H9 (cell line): Measurements from ENCODE around the gene SLC17A1. TPM values are rescaled to one million over a fixed set of nuclear protein-coding genes. Genes with fewer than 3 reads are reported as not detected.

ENCODE experiments used
- DNase-seq: peaks from one replicate; pipeline ENCODE4 v3.0.0-alpha.2; 2017
- H2AFZ ChIP-seq: one replicate; pipeline ENCODE4 v1.6.1; 2013; ENCODE audit warnings: mild to moderate bottlenecking, low read length, control low read depth, moderate library complexity
- H2AK5ac ChIP-seq: 2 replicates; pipeline ENCODE4 v1.6.1; 2013; ENCODE audit warnings: low read length, control low read depth, mixed read lengths; ENCODE audit not compliant: insufficient read length
- H2BK120ac ChIP-seq: one replicate; pipeline ENCODE4 v1.6.1; 2013; ENCODE audit warnings: low read depth, mild to moderate bottlenecking, low read length, control low read depth, inconsistent platforms; ENCODE audit not compliant: poor library complexity, severe bottlenecking
- H2BK12ac ChIP-seq: 2 replicates; pipeline ENCODE4 v1.6.1; 2013; ENCODE audit warnings: low read length, control low read depth, mixed read lengths, low read depth; ENCODE audit not compliant: insufficient read length
- H2BK15ac ChIP-seq: 2 replicates; pipeline ENCODE4 v1.6.1; 2013; ENCODE audit warnings: low read depth, low read length, control low read depth
- H2BK20ac ChIP-seq: one replicate; pipeline ENCODE4 v1.6.1; 2013; ENCODE audit warnings: low read depth, mild to moderate bottlenecking, low read length, control low read depth, inconsistent platforms; ENCODE audit not compliant: poor library complexity, severe bottlenecking
- H2BK5ac ChIP-seq: 2 replicates; pipeline ENCODE4 v1.6.1; 2013; ENCODE audit warnings: low read length, control low read depth, mixed read lengths; ENCODE audit not compliant: insufficient read length
- H3K14ac ChIP-seq: 2 replicates; pipeline ENCODE4 v1.6.1; 2013; ENCODE audit warnings: low read length, control low read depth; ENCODE audit not compliant: insufficient read depth
- H3K18ac ChIP-seq: 2 replicates; pipeline ENCODE4 v1.6.1; 2013; ENCODE audit warnings: low read depth, mild to moderate bottlenecking, mixed read lengths, low read length, control low read depth; ENCODE audit not compliant: insufficient read length
- H3K23ac ChIP-seq: 2 replicates; pipeline ENCODE4 v1.6.1; 2013; ENCODE audit warnings: low read length, control low read depth, mixed read lengths, low read depth; ENCODE audit not compliant: insufficient read length
- H3K23me2 ChIP-seq: 2 replicates; pipeline ENCODE4 v1.6.1; 2013; ENCODE audit warnings: low read depth, mild to moderate bottlenecking, mixed read lengths, low read length, control low read depth; ENCODE audit not compliant: insufficient read length, poor library complexity, severe bottlenecking
- H3K27ac ChIP-seq: 2 replicates; pipeline ENCODE4 v1.5.1; 2013; ENCODE audit warnings: low read length, control low read depth, mixed read lengths, low read depth; ENCODE audit not compliant: insufficient read length
- H3K27me3 ChIP-seq: 2 replicates; pipeline ENCODE4 v1.6.1; 2013; ENCODE audit warnings: low read length, control low read depth, inconsistent platforms; ENCODE audit not compliant: insufficient read depth
- H3K4ac ChIP-seq: 2 replicates; pipeline ENCODE4 v1.6.1; 2013; ENCODE audit warnings: low read depth, mild to moderate bottlenecking, control low read depth, inconsistent platforms, low read length, moderate library complexity
- H3K4me1 ChIP-seq: 2 replicates; pipeline ENCODE4 v1.6.1; 2013; ENCODE audit warnings: low read length, control low read depth, inconsistent platforms; ENCODE audit not compliant: insufficient read depth
- H3K4me2 ChIP-seq: 2 replicates; pipeline ENCODE4 v1.6.1; 2013; ENCODE audit warnings: low read length, control low read depth, mixed read lengths; ENCODE audit not compliant: insufficient read length, insufficient read depth
- H3K56ac ChIP-seq: 2 replicates; pipeline ENCODE4 v1.6.1; 2013; ENCODE audit warnings: low read depth, mild to moderate bottlenecking, mixed read lengths, low read length, control low read depth; ENCODE audit not compliant: insufficient read length
- H3K79me1 ChIP-seq: 2 replicates; pipeline ENCODE4 v1.6.1; 2013; ENCODE audit warnings: low read depth, mild to moderate bottlenecking, moderate library complexity, low read length, control low read depth, inconsistent platforms; ENCODE audit not compliant: insufficient read depth, poor library complexity, severe bottlenecking
- H3K79me2 ChIP-seq: 2 replicates; pipeline ENCODE4 v1.6.1; 2013; ENCODE audit warnings: low read length, control low read depth, inconsistent platforms; ENCODE audit not compliant: insufficient read depth
- H3K9ac ChIP-seq: 2 replicates; pipeline ENCODE4 v1.6.1; 2013; ENCODE audit warnings: low read length, control low read depth, mixed read lengths; ENCODE audit not compliant: insufficient read length; ENCODE audit errors: extremely low read depth
- H3K9me3 ChIP-seq: one replicate; pipeline ENCODE4 v1.6.1; 2013; ENCODE audit warnings: low read depth, low read length, inconsistent platforms; ENCODE audit not compliant: control insufficient read depth
- H3T11ph ChIP-seq: one replicate; pipeline ENCODE4 v1.6.1; 2013; ENCODE audit warnings: mild to moderate bottlenecking, low read length, control low read depth, inconsistent platforms
- H4K20me1 ChIP-seq: one replicate; pipeline ENCODE4 v1.6.1; 2013; ENCODE audit not compliant: control insufficient read depth, insufficient read length, insufficient read depth
- H4K5ac ChIP-seq: 2 replicates; pipeline ENCODE4 v1.6.1; 2013; ENCODE audit warnings: low read depth, mild to moderate bottlenecking, mixed read lengths, low read length, control low read depth; ENCODE audit not compliant: insufficient read length
- H4K8ac ChIP-seq: replicated peaks from 2 replicates; pipeline ENCODE4 v1.6.1; 2013; ENCODE audit warnings: low read length, control low read depth, mixed read lengths, low read depth; ENCODE audit not compliant: insufficient read length
- H4K91ac ChIP-seq: 2 replicates; pipeline ENCODE4 v1.6.1; 2013; ENCODE audit warnings: low read depth, mild to moderate bottlenecking, moderate library complexity, mixed read lengths, low read length, control low read depth; ENCODE audit not compliant: insufficient read length
- H3K27ac Mint-ChIP-seq, 3 experiments: 2 replicates in 2 of 3; 3 replicates in 1 of 3; pipeline ENCODE4 v1.8.0; 2020 to 2021; ENCODE audit warnings: mixed read lengths in 3 of 3, mild to moderate bottlenecking in 1 of 3, moderate library complexity in 1 of 3
- H3K27me3 Mint-ChIP-seq: 2 replicates; pipeline ENCODE4 v1.8.0; 2021; ENCODE audit warnings: low read depth, mild to moderate bottlenecking, moderate library complexity, mixed read lengths
- H3K36me3 Mint-ChIP-seq, 3 experiments: 2 replicates in 2 of 3; 3 replicates in 1 of 3; pipeline ENCODE4 v1.8.0; 2020 to 2021; ENCODE audit warnings: low read depth in 3 of 3, mixed read lengths in 3 of 3; ENCODE audit not compliant: insufficient read depth in 1 of 3
- H3K4me1 Mint-ChIP-seq, 2 experiments: 2 replicates each; pipeline ENCODE4 v1.8.0; 2020; ENCODE audit warnings: mixed read lengths in 2 of 2
- H3K4me3 Mint-ChIP-seq, 2 experiments: 2 replicates in 1 of 2; 3 replicates in 1 of 2; pipeline ENCODE4 v1.8.0; 2020 to 2021; ENCODE audit warnings: mild to moderate bottlenecking in 2 of 2, mixed read lengths in 2 of 2, moderate library complexity in 1 of 2
- H3K9me3 Mint-ChIP-seq, 2 experiments: 2 replicates in 1 of 2; 3 replicates in 1 of 2; pipeline ENCODE4 v1.8.0; 2020; ENCODE audit warnings: mild to moderate bottlenecking in 2 of 2, mixed read lengths in 2 of 2, moderate library complexity in 1 of 2
- CTCF ChIP-seq: fragments of 200-600 bp; sonication (generic); conservative IDR thresholded peaks from 3 replicates; pipeline ENCODE4 v1.8.0; 2021; ENCODE audit warnings: antibody characterized with exemption, mild to moderate bottlenecking
- WGBS: extraction: QIAGEN DNeasy Blood & Tissue Kit; methylation state at CpG from one replicate; pipeline ENCODE4 v1.1.7; 2013; ENCODE audit warnings: missing lambda C conversion rate, low lambda C conversion rate, mixed read lengths; ENCODE audit not compliant: insufficient read length; ENCODE audit errors: extremely low coverage; 5-methylcytosine and 5-hydroxymethylcytosine counted together
- total RNA-seq: library from RNA; stranded (reverse); gene quantifications from 2 replicates; pipeline ENCODE4 v1.2.1, GENCODE V29; 2021

The SLC17A1 gene
- total RNA-seq, 1 experiment from 2014 or later = not detected

- H3K79me1 ChIP-seq = no peaks in the 10 kb centered on the region
- H3T11ph ChIP-seq = no peak overlapping the region
- no peak overlapping the region for H3K27ac ChIP-seq
- no peak overlapping the region for H3K9ac ChIP-seq
- H4K20me1 ChIP-seq = no peaks in the 10 kb centered on the region
- Mint-ChIP-seq H3K4me1 (no peaks in the 10 kb centered on the region), H3K27ac (no peak overlapping the region), H3K27me3 (peaks cover 5% of the 10 kb centered on the region; the same call in 1 of the 2 replicates), H3K4me3 (no peak overlapping the region), H3K36me3 (no peaks in the 10 kb centered on the region), H3K9me3 (no peaks in the 10 kb centered on the region)
- no peak overlapping the region for H3K56ac ChIP-seq
- H3K4ac ChIP-seq = no peak overlapping the region
- no peaks in the 10 kb centered on the region for H3K23me2 ChIP-seq
- H3K23ac ChIP-seq = no peak overlapping the region
- no peak for DNase-seq
- no peak overlapping the region for H2BK15ac ChIP-seq
- H2BK20ac ChIP-seq = no peak overlapping the region
- H4K91ac ChIP-seq = no peak overlapping the region
- H2AK5ac ChIP-seq = no peak overlapping the region
- no peak overlapping the region for H3K18ac ChIP-seq
- H2AFZ ChIP-seq = no peak overlapping the region
- no peaks in the 10 kb centered on the region for H3K27me3 ChIP-seq
- no peak overlapping the region for H2BK5ac ChIP-seq
- H2BK12ac ChIP-seq = no peak overlapping the region
- H3K79me2 ChIP-seq = no peaks in the 10 kb centered on the region
- TF ChIP-seq CTCF = no peak
- H4K5ac ChIP-seq = no peak overlapping the region
- no peak overlapping the region for H4K8ac ChIP-seq
- H3K9me3 ChIP-seq = no peaks in the 10 kb centered on the region
- H3K14ac ChIP-seq = no peak overlapping the region
- H2BK120ac ChIP-seq = no peak overlapping the region
- no CpG with 5 or more reads among the region's 3 CpGs for WGBS
- no peaks in the 10 kb centered on the region for H3K4me1 ChIP-seq
- no peak overlapping the region for H3K4me2 ChIP-seq
Observed at GRCh38 chr6:25874822-25875562, 43.1 kb upstream of the SLC17A1 start.
